PFSK-1 (cell line): ENCODE measurements around the gene MGLL.

Source experiments
- POLR2AphosphoS5 ChIP-seq: IDR thresholded peaks from 2 replicates; pipeline ENCODE4 v1.6.1; 2012; ENCODE audit warnings: low read depth, mild to moderate bottlenecking, control low read depth, low read length, moderate library complexity
- REST ChIP-seq, 2 experiments: IDR thresholded peaks; 2 replicates each; pipeline versions ENCODE4 v1.6.1 to v1.8.0; 2011 to 2012; ENCODE audit warnings: low read depth in 2 of 2, low read length in 2 of 2, control low read depth in 1 of 2, inconsistent platforms in 1 of 2, mild to moderate bottlenecking in 1 of 2, moderate library complexity in 1 of 2; ENCODE audit not compliant: insufficient read depth in 1 of 2
- TAF1 ChIP-seq: IDR thresholded peaks from 2 replicates; pipeline ENCODE4 v1.6.1; 2012; ENCODE audit warnings: low read length, control low read depth, borderline replicate concordance; ENCODE audit not compliant: insufficient read depth

DNA sequence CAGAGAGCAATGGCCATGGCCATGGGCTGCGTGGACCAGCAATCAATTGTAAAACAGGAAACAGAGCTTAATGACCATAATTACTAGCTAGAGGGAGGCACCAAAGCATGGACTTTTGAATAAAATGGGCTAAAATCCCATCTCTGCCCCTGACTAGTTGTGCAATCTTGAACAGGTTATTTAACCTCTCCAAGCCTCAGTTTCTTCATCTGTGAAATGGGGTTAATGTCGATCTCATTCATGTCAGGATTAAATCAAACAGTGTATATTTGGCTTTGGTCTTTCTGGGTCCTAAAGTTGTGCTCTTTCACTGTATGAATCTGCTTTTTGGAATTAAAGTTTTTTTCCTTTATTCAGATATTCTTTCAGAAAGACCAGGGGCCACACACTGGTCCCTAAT, 113.5 kb downstream of the MGLL start:
- no peak for TF ChIP-seq TAF1
- TF ChIP-seq POLR2AphosphoS5 = no peak
- TF ChIP-seq REST (IDR thresholded peaks at IDR 0.05; ENCODE audit: insufficient read depth in 1 of 2, low read depth in 2 of 2, low read length in 2 of 2) = no peak
